IMR-90 (cell line): ENCODE results near the gene NFE2L2. TPM values are rescaled to one million over a fixed set of nuclear protein-coding genes. Genes with fewer than 3 reads are reported as not detected.

Source experiments
- ATAC-seq: fragments of 200-7000 bp; cut with Tn5 transposase; 2 replicates; pipeline ENCODE4 v1.9.1; 2020; ENCODE audit warnings: low read depth, mild to moderate bottlenecking, moderate library complexity
- BruUV-seq: library from RNA; stranded (reverse); fragments of 400-500 nt; replicated peaks from 2 replicates; lab custom pipeline; 2021; lab: Mats Ljungman, UMichigan
- CTCF ChIA-PET: fragments of 300-600 bp; formaldehyde crosslinking; extraction: SDS; loops from one replicate; lab custom pipeline; 2021; ENCODE audit warnings: antibody characterized with exemption; lab: Yijun Ruan, JAX
- POLR2A ChIA-PET: fragments of 300-600 bp; sonication (Branson Sonifier 250); formaldehyde crosslinking; loops from one replicate; lab custom pipeline; 2022; ENCODE audit warnings: antibody characterized with exemption; ENCODE audit not compliant: unreplicated experiment; lab: Charles Lee
- DNase-seq: peaks from one replicate; pipeline ENCODE4 v3.0.0; 2013
- H2AFZ ChIP-seq: replicated peaks from 2 replicates; pipeline ENCODE3; 2013; ENCODE audit warnings: low read length, mild to moderate bottlenecking; ENCODE audit not compliant: poor library complexity
- H2AK5ac ChIP-seq: 2 replicates; pipeline ENCODE4 v1.6.1; 2013; ENCODE audit warnings: low read depth, low read length, inconsistent platforms
- H2AK9ac ChIP-seq: replicated peaks from 2 replicates; pipeline ENCODE3; 2013; ENCODE audit warnings: mild to moderate bottlenecking, low read depth, low read length, moderate library complexity; ENCODE audit not compliant: poor library complexity
- H2BK120ac ChIP-seq: 2 replicates; pipeline ENCODE4 v1.6.1; 2013; ENCODE audit warnings: low read depth, low read length, inconsistent platforms
- H2BK15ac ChIP-seq: 3 replicates; pipeline ENCODE4 v1.6.1; 2013; ENCODE audit warnings: low read depth, low read length, inconsistent platforms
- H2BK20ac ChIP-seq: 2 replicates; pipeline ENCODE4 v1.6.1; 2013; ENCODE audit warnings: low read depth, mild to moderate bottlenecking, inconsistent platforms, low read length, moderate library complexity
- H2BK5ac ChIP-seq: 2 replicates; pipeline ENCODE4 v1.6.1; 2013; ENCODE audit warnings: mild to moderate bottlenecking, low read depth, low read length, inconsistent platforms; ENCODE audit not compliant: poor library complexity, severe bottlenecking
- H3K14ac ChIP-seq: replicated peaks from 2 replicates; pipeline ENCODE4 v1.6.1; 2013; ENCODE audit warnings: low read depth, low read length, inconsistent platforms
- H3K18ac ChIP-seq: 2 replicates; pipeline ENCODE4 v1.6.1; 2013; ENCODE audit warnings: low read depth, low read length, control low read depth
- H3K23ac ChIP-seq: 2 replicates; pipeline ENCODE4 v1.6.1; 2013; ENCODE audit warnings: low read depth, low read length, inconsistent platforms
- H3K27ac ChIP-seq: 2 replicates; pipeline ENCODE4 v1.5.1; 2013; ENCODE audit warnings: mild to moderate bottlenecking, control low read depth, low read length; ENCODE audit not compliant: insufficient read depth
- H3K27me3 ChIP-seq: 2 replicates; pipeline ENCODE4 v1.6.1; 2013; ENCODE audit warnings: low read length; ENCODE audit not compliant: control insufficient read depth, insufficient read depth
- H3K36me3 ChIP-seq: 2 replicates; pipeline ENCODE4 v1.6.1; 2013; ENCODE audit warnings: low read length, mixed read lengths; ENCODE audit not compliant: control insufficient read depth, insufficient read depth
- H3K4ac ChIP-seq: 2 replicates; pipeline ENCODE4 v1.6.1; 2013; ENCODE audit warnings: low read depth, low read length, inconsistent platforms
- H3K4me1 ChIP-seq: 2 replicates; pipeline ENCODE4 v1.6.1; 2013; ENCODE audit warnings: low read length, mixed read lengths; ENCODE audit not compliant: control insufficient read depth, insufficient read depth
- H3K4me2 ChIP-seq: 2 replicates; pipeline ENCODE4 v1.6.1; 2013; ENCODE audit warnings: low read depth, mild to moderate bottlenecking, control low read depth, low read length, moderate library complexity
- H3K4me3 ChIP-seq: 2 replicates; pipeline ENCODE4 v1.5.1; 2013; ENCODE audit warnings: low read depth, mild to moderate bottlenecking, control low read depth, low read length, moderate library complexity; ENCODE audit not compliant: insufficient read depth
- H3K56ac ChIP-seq: 2 replicates; pipeline ENCODE4 v1.6.1; 2013; ENCODE audit warnings: low read length, inconsistent platforms; ENCODE audit not compliant: insufficient read depth; ENCODE audit errors: extremely low read depth
- H3K79me1 ChIP-seq, 2 experiments: 2 replicates each; pipeline ENCODE4 v1.6.1; 2013; ENCODE audit warnings: low read length in 2 of 2, inconsistent platforms in 1 of 2, low read depth in 1 of 2
- H3K9ac ChIP-seq: 2 replicates; pipeline ENCODE4 v1.6.1; 2013; ENCODE audit warnings: low read depth, low read length, control low read depth
- H3K9me1 ChIP-seq: 2 replicates; pipeline ENCODE4 v1.6.1; 2013; ENCODE audit warnings: low read length, inconsistent platforms; ENCODE audit not compliant: insufficient read depth
- H3K9me3 ChIP-seq: 2 replicates; pipeline ENCODE4 v1.6.1; 2013; ENCODE audit warnings: low read length; ENCODE audit not compliant: control insufficient read depth, insufficient read depth
- H4K20me1 ChIP-seq: 2 replicates; pipeline ENCODE4 v1.6.1; 2013; ENCODE audit warnings: low read length, inconsistent platforms; ENCODE audit not compliant: insufficient read depth
- H4K5ac ChIP-seq: 2 replicates; pipeline ENCODE4 v1.6.1; 2013; ENCODE audit warnings: mild to moderate bottlenecking, low read depth, low read length, control low read depth
- H4K8ac ChIP-seq, 2 experiments: 2 replicates each; pipeline ENCODE4 v1.6.1; 2013; ENCODE audit warnings: low read depth in 2 of 2, low read length in 2 of 2, control low read depth in 1 of 2, inconsistent platforms in 1 of 2
- H4K91ac ChIP-seq: 2 replicates; pipeline ENCODE4 v1.6.1; 2013; ENCODE audit warnings: low read depth, low read length, inconsistent platforms; ENCODE audit not compliant: insufficient read depth
- BHLHE40 ChIP-seq: fragments of 150-350 bp; IDR thresholded peaks from 2 replicates; pipeline ENCODE4 v1.6.1; 2016; ENCODE audit warnings: mild to moderate bottlenecking, low read depth, low read length
- CHD1 ChIP-seq: IDR thresholded peaks from 2 replicates; pipeline ENCODE4 v1.6.1; 2012; ENCODE audit warnings: low read depth, low read length, improper control_type of control experiment
- CTCF ChIP-seq: conservative IDR thresholded peaks from 2 replicates; pipeline ENCODE4 v1.5.1; 2012; ENCODE audit warnings: mild to moderate bottlenecking, low read depth, low read length, improper control_type of control experiment
- MAZ ChIP-seq: IDR thresholded peaks from 2 replicates; pipeline ENCODE4 v1.6.1; 2012; ENCODE audit warnings: low read depth, mild to moderate bottlenecking, low read length, improper control_type of control experiment, moderate library complexity, borderline replicate concordance
- NFE2L2 ChIP-seq: fragments of 150-350 bp; IDR thresholded peaks from 2 replicates; pipeline ENCODE4 v1.6.1; 2016; ENCODE audit warnings: low read depth, mild to moderate bottlenecking, low read length
- POLR2A ChIP-seq: IDR thresholded peaks from 2 replicates; pipeline ENCODE4 v1.6.1; 2012; ENCODE audit warnings: mild to moderate bottlenecking, low read depth, low read length
- WGBS, 2 experiments: methylation state at CpG; one replicate each; pipeline versions ENCODE4 v1.1.5 to v1.1.7; 2013; ENCODE audit warnings: missing lambda C conversion rate in 2 of 2; ENCODE audit not compliant: insufficient read length in 1 of 2; ENCODE audit errors: extremely low coverage in 2 of 2; 5-methylcytosine and 5-hydroxymethylcytosine counted together
- dilution Hi-C: fragments of 300-500 bp; cut with HindIII; formaldehyde crosslinking; loops from one replicate; pipeline ENCODE4 v1.14.3; 2018; ENCODE audit warnings: low sequenced_read_pairs; ENCODE audit not compliant: unreplicated experiment
- in situ Hi-C: fragments of 300-500 bp; cut with MboI; formaldehyde crosslinking; loops from 3 replicates; pipeline ENCODE4 v1.14.3; 2019; ENCODE audit warnings: low sequenced_read_pairs, inconsistent platforms, mixed read lengths
- intact Hi-C: fragments of 100-400 bp; cut with micrococcal nuclease; formaldehyde crosslinking; loops from 2 replicates; pipeline ENCODE4 v1.10.0; 2022
- polyA plus RNA-seq, 3 experiments: library from polyadenylated mRNA; depleted of rRNA; stranded (reverse); fragments of >200 nt; gene quantifications; 2 replicates each; pipeline ENCODE4 v1.2.3, GENCODE V29; 2012; ENCODE audit warnings: low replicate concordance in 1 of 3
- total RNA-seq: library from RNA; depleted of rRNA; stranded (reverse); fragments of >200 nt; gene quantifications from 2 replicates; pipeline ENCODE4 v1.2.3, GENCODE V29; 2012
- TF ChIP-seq, protein P1 (sequence below): fragments of 150-350 bp; IDR thresholded peaks from 2 replicates; pipeline ENCODE4 v1.6.1; 2017; ENCODE audit warnings: mild to moderate bottlenecking, antibody characterized with exemption, low read length, low read depth

Gene NFE2L2
- total and polyA plus RNA-seq, 2 of the 4 experiments (the other 2 are of a cell fraction): 72.7 to 83.5 TPM

- no peaks in the 10 kb centered on the region for H3K79me1 ChIP-seq
- no peaks in the 10 kb centered on the region for H3K9me3 ChIP-seq
- no peaks in the 10 kb centered on the region for H3K36me3 ChIP-seq
- no peaks in the 10 kb centered on the region for H4K20me1 ChIP-seq
- H2BK5ac ChIP-seq: no peak overlapping the region
- in situ Hi-C loops (no loop called here), intact Hi-C loops (no loop called here), dilution Hi-C loops (no loop called here)
- no peak overlapping the region for H2BK20ac ChIP-seq
- H3K18ac ChIP-seq: no peak overlapping the region
- H3K4me2 ChIP-seq: no peak overlapping the region
- ChIA-PET POLR2A (no interaction called here), CTCF (interaction anchor here (0.5 kb wide), 1 partner anchor 63 kb away, joined by 4 read pairs; no protein-coding TSS in a partner anchor)
- 100% methylated on average over 3 of the region's 7 CpGs; no CpG with 5 or more reads in 1 of the 2 experiments for WGBS, 2 experiments
- TF ChIP-seq MAZ (no peak), POLR2A (no peak), CHD1 (no peak), CTCF (no peak), NFE2L2 (no peak), BHLHE40 (no peak)
- TF ChIP-seq, protein P1, sequence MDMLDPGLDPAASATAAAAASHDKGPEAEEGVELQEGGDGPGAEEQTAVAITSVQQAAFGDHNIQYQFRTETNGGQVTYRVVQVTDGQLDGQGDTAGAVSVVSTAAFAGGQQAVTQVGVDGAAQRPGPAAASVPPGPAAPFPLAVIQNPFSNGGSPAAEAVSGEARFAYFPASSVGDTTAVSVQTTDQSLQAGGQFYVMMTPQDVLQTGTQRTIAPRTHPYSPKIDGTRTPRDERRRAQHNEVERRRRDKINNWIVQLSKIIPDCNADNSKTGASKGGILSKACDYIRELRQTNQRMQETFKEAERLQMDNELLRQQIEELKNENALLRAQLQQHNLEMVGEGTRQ: no peak
- no peak overlapping the region for H2AK5ac ChIP-seq
- no peak overlapping the region for H4K5ac ChIP-seq
- no peaks in the 10 kb centered on the region; the same call in 1 of the 2 replicates for H3K27me3 ChIP-seq
- H2BK120ac ChIP-seq: no peak overlapping the region
- H3K9me1 ChIP-seq: peaks cover 3% of the 10 kb centered on the region
- no TSS peak for BruUV-seq
- H3K4ac ChIP-seq: no peak overlapping the region
- no peak overlapping the region for H2AK9ac ChIP-seq
- H3K9ac ChIP-seq: no peak overlapping the region
- H2BK15ac ChIP-seq: no peak overlapping the region
- DNase-seq (no peak), ATAC-seq (no peak)
- H3K4me3 ChIP-seq: no peak overlapping the region
- H4K91ac ChIP-seq: no peak overlapping the region
- H3K14ac ChIP-seq: no peak overlapping the region
- no peak overlapping the region for H3K23ac ChIP-seq
- H3K27ac ChIP-seq: no peak overlapping the region
- H4K8ac ChIP-seq: no peak overlapping the region
- H2AFZ ChIP-seq: no peak overlapping the region
- no peak overlapping the region for H3K56ac ChIP-seq
- peaks cover 4% of the 10 kb centered on the region; the same call in 1 of the 2 replicates for H3K4me1 ChIP-seq
These were observed 75.8 kb downstream of the NFE2L2 start for GRCh38 chr2:177188482-177189469.
